PFSK-1 (cell line): Measurements from ENCODE around the gene TSGA10IP.

Experiments
- POLR2AphosphoS5 ChIP-seq: IDR thresholded peaks from 2 replicates; pipeline ENCODE4 v1.6.1; 2012; ENCODE audit warnings: low read depth, mild to moderate bottlenecking, control low read depth, low read length, moderate library complexity
- SIN3A ChIP-seq: IDR thresholded peaks from 2 replicates; pipeline ENCODE4 v1.6.1; 2012; ENCODE audit warnings: mild to moderate bottlenecking, low read length, moderate library complexity, borderline replicate concordance; ENCODE audit not compliant: insufficient read depth
- TAF1 ChIP-seq: IDR thresholded peaks from 2 replicates; pipeline ENCODE4 v1.6.1; 2012; ENCODE audit warnings: low read length, control low read depth, borderline replicate concordance; ENCODE audit not compliant: insufficient read depth
- TF ChIP-seq, protein P1 (sequence below), 2 experiments: IDR thresholded peaks; 2 replicates each; pipeline versions ENCODE4 v1.6.1 to v1.8.0; 2011 to 2012; ENCODE audit warnings: low read depth in 2 of 2, low read length in 2 of 2, control low read depth in 1 of 2, inconsistent platforms in 1 of 2, mild to moderate bottlenecking in 1 of 2, moderate library complexity in 1 of 2; ENCODE audit not compliant: insufficient read depth in 1 of 2

DNA sequence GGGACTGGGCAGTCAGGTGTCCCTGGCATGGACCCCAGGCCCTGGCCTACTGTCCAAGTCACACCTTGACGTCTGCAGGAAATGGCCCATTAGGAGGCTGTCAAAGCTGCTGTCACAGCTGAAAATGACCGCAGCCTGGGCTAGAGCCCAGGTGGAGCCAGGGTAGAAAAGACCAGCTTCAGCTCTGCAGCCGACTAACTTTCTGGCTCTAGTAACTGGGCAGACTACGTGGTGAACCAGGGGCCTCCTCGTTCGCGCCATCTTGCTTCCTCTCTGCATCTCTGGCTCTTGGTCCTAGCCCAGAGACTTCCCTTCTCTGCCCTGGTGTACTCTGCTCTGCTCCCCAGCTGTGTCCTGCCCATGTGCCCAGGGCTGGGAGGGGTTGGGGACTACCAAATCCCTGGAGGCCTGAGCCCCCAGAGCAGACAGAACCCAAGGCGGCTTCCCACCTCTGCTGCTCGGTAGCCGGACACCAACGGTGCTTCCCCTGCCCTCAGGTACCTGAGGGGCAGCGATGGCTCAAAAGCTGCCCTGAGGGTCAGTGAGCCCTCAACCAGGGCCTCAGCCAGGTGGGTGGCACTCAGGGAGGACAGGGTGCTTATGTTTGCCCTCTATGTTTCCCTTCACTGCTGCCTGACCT is 35.9 kb downstream of the TSGA10IP start:
- TF ChIP-seq, protein P1, sequence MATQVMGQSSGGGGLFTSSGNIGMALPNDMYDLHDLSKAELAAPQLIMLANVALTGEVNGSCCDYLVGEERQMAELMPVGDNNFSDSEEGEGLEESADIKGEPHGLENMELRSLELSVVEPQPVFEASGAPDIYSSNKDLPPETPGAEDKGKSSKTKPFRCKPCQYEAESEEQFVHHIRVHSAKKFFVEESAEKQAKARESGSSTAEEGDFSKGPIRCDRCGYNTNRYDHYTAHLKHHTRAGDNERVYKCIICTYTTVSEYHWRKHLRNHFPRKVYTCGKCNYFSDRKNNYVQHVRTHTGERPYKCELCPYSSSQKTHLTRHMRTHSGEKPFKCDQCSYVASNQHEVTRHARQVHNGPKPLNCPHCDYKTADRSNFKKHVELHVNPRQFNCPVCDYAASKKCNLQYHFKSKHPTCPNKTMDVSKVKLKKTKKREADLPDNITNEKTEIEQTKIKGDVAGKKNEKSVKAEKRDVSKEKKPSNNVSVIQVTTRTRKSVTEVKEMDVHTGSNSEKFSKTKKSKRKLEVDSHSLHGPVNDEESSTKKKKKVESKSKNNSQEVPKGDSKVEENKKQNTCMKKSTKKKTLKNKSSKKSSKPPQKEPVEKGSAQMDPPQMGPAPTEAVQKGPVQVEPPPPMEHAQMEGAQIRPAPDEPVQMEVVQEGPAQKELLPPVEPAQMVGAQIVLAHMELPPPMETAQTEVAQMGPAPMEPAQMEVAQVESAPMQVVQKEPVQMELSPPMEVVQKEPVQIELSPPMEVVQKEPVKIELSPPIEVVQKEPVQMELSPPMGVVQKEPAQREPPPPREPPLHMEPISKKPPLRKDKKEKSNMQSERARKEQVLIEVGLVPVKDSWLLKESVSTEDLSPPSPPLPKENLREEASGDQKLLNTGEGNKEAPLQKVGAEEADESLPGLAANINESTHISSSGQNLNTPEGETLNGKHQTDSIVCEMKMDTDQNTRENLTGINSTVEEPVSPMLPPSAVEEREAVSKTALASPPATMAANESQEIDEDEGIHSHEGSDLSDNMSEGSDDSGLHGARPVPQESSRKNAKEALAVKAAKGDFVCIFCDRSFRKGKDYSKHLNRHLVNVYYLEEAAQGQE (IDR thresholded peaks at IDR 0.05; ENCODE audit: insufficient read depth in 1 of 2, low read depth in 2 of 2, low read length in 2 of 2): no peak
- TF ChIP-seq TAF1: no peak
- TF ChIP-seq POLR2AphosphoS5: no peak
- no peak for TF ChIP-seq SIN3A
